ENCODE data around the gene OSGIN1.

OSGIN1 gene

GRCh38 chr16:84015399-84015798, 62.4 kb downstream of the OSGIN1 start:
- TF ChIP-seq CTCF (IDR thresholded peaks at IDR 0.05; ENCODE audit: extremely low read depth, insufficient read depth, missing control alignments) = no peak
- in situ Hi-C loops (cut with MboI; ENCODE audit: low pct_unique_long_range_greater_than_20kb, low sequenced_read_pairs, unreplicated experiment) = no loop called here
- DNase-seq (ENCODE audit: low spot score) = no peak

Data from GM13977 (cell line).